MG63 (cell line): ENCODE results near the gene DEUP1. TPM values are rescaled to one million over a fixed set of nuclear protein-coding genes. Genes with fewer than 3 reads are reported as not detected.

Experiments
- DNase-seq: peaks from one replicate; pipeline ENCODE4 v3.0.0-alpha.2; 2020
- H3K27me3 ChIP-seq: fragments of 250-450 bp; sonication (Bioruptor Pico); 2 replicates; pipeline ENCODE4 v1.5.1; 2020; ENCODE audit warnings: mild to moderate bottlenecking, moderate library complexity
- H3K36me3 ChIP-seq: fragments of 250-450 bp; sonication (Bioruptor Pico); 2 replicates; pipeline ENCODE4 v1.5.1; 2020; ENCODE audit warnings: mild to moderate bottlenecking, moderate library complexity
- H3K4me3 ChIP-seq: fragments of 250-450 bp; sonication (Bioruptor Pico); 2 replicates; pipeline ENCODE4 v1.5.1; 2020; ENCODE audit warnings: mild to moderate bottlenecking, moderate library complexity
- H3K9me3 ChIP-seq: fragments of 250-450 bp; sonication (Bioruptor Pico); 2 replicates; pipeline ENCODE4 v1.5.1; 2020; ENCODE audit warnings: mild to moderate bottlenecking, moderate library complexity
- total RNA-seq: library from RNA; depleted of rRNA; stranded (reverse); fragments of >200 nt; shearing (Covaris generic); gene quantifications from 2 replicates; pipeline ENCODE4 v1.2.3, GENCODE V29; 2014; ENCODE audit warnings: low replicate concordance; rRNA removed

The DEUP1 gene
- total RNA-seq, 1 experiment from 2014 or later, result not detected

DNA sequence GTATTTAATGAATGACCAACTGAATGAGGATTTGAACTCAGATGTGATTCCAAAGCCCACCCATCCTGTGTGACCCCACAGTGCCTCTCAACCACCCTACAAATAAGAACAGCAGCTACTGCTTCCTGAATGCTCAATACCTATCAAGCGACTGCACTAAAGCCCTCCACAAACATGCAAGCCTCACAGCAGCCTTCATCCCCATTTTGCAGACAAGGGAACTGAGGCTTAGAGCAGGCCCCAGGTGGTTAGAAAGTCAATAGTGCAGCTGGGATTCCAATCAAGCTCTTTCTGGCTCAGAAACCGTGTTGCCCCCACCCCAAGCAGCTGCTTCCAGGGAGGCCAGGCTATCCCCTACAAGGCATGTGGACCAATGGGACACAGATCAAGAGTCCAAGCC lies 155.4 kb downstream of the DEUP1 start:
- DNase-seq, result no peak
- H3K27me3 ChIP-seq, result no peaks in the 10 kb centered on the region
- no peaks in the 10 kb centered on the region for H3K9me3 ChIP-seq
- H3K36me3 ChIP-seq, result no peaks in the 10 kb centered on the region
- H3K4me3 ChIP-seq, result no peak overlapping the region

DNA sequence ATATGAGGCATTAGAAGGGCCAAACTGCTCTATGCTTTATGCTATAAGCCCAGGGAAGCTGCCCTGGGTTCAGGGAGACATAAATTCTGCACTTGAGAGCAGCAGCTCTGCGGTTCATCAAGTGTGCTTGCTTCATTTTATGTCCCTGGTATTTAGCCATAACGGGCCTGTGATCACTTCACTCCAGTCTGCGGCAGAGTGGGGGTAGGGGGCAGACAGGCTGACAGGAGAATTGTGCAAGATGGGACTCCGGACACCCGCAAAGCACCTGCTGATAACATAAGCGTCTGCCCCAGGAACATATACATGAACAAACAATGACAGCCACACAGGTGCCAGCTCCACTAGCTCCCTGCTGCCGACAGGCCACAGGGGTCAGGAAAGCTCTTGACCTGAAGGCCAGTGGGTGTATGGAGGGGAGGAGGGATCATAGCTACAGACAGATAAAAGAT lies 156.5 kb downstream of the DEUP1 start:
- Histone ChIP-seq H3K9me3 (no peaks in the 10 kb centered on the region), H3K27me3 (no peaks in the 10 kb centered on the region), H3K4me3 (no peak overlapping the region), H3K36me3 (no peaks in the 10 kb centered on the region)
- no peak for DNase-seq

Other genes with a start within 250 kb of the DEUP1 start
- 3.1 and 9.3 TPM in 2 replicates for gene SLC36A4, start 132.8 kb upstream of the DEUP1 start, total RNA-seq
- 11.4 and 20.5 TPM in 2 replicates for gene SMCO4, start 212.6 kb downstream of the DEUP1 start, total RNA-seq